HL-60 (cell line): ENCODE results near the gene ADAM11.
"Not testable (repeated sequence)": the region's sequence is repeated elsewhere in the genome, so short reads cannot be mapped to it uniquely, and the experiment has no call there.

Experiments
- DNase-seq, 2 experiments: peaks; one replicate each; pipeline ENCODE4 v3.0.0-alpha.2; 2010 to 2020; ENCODE audit warnings: low read depth in 1 of 2, low spot score in 1 of 2
- H3K27ac ChIP-seq: fragments of 250-450 bp; sonication (Bioruptor Pico); replicated peaks from 2 replicates; pipeline ENCODE4 v1.5.1; 2020; ENCODE audit warnings: mild to moderate bottlenecking, moderate library complexity
- H3K27me3 ChIP-seq: fragments of 250-450 bp; sonication (Bioruptor Pico); 2 replicates; pipeline ENCODE4 v1.5.1; 2021; ENCODE audit warnings: mild to moderate bottlenecking, moderate library complexity; ENCODE audit not compliant: insufficient read depth, poor library complexity, severe bottlenecking
- H3K4me3 ChIP-seq: replicated peaks from 2 replicates; pipeline ENCODE4 v1.5.1; 2011; ENCODE audit warnings: mild to moderate bottlenecking, control low read depth, low read length; ENCODE audit not compliant: insufficient read depth
- CTCF ChIP-seq: IDR thresholded peaks from one replicate; pipeline ENCODE4 v1.5.1; 2011; ENCODE audit warnings: low read length, control low read depth, inconsistent platforms; ENCODE audit not compliant: insufficient read depth
- GABPA ChIP-seq: IDR thresholded peaks from 2 replicates; pipeline ENCODE4 v1.6.1; 2012; ENCODE audit warnings: low read depth
- POLR2AphosphoS5 ChIP-seq: IDR thresholded peaks from 2 replicates; pipeline ENCODE4 v1.6.1; 2012; ENCODE audit warnings: low read depth
- REST ChIP-seq: IDR thresholded peaks from 2 replicates; pipeline ENCODE4 v1.6.1; 2012; ENCODE audit warnings: low read depth; ENCODE audit not compliant: insufficient replicate concordance
- SPI1 ChIP-seq: IDR thresholded peaks from 2 replicates; pipeline ENCODE4 v1.6.1; 2012; ENCODE audit warnings: low read depth, mild to moderate bottlenecking, borderline replicate concordance

ADAM11 gene

GRCh38 chr17:44741316-44741715 lies 17.5 kb upstream of the ADAM11 start:
- Histone ChIP-seq H3K27me3 (no peaks in the 10 kb centered on the region), H3K4me3 (no peak overlapping the region), H3K27ac (no peak overlapping the region)
- TF ChIP-seq CTCF (no peak), POLR2AphosphoS5 (no peak), GABPA (no peak)
- DNase-seq = no peak

- no peaks in the 10 kb centered on the region for H3K27me3 ChIP-seq
- TF ChIP-seq GABPA (no peak), REST (no peak), SPI1 (no peak), POLR2AphosphoS5 (no peak), CTCF (no peak)
- no peak overlapping the region for H3K4me3 ChIP-seq
- H3K27ac ChIP-seq = no peak overlapping the region
- DNase-seq = no peak
These were observed 13.5 kb upstream of the ADAM11 start for GRCh38 chr17:44745301-44745700.

- not testable (repeated sequence) for H3K27ac ChIP-seq, DNase-seq, H3K4me3 ChIP-seq, H3K27me3 ChIP-seq
These were observed 13.1 kb upstream of the ADAM11 start for GRCh38 chr17:44745738-44746137.

- no peak overlapping the region for H3K27ac ChIP-seq
- no peaks in the 10 kb centered on the region for H3K27me3 ChIP-seq
- no peak for DNase-seq
- TF ChIP-seq GABPA (no peak), SPI1 (no peak), REST (no peak), CTCF (no peak), POLR2AphosphoS5 (no peak)
- no peak overlapping the region for H3K4me3 ChIP-seq
These were observed 11.2 kb upstream of the ADAM11 start for GRCh38 chr17:44747566-44747965.
